Fibroblast of villous mesenchyme (primary cell): ENCODE data around the gene WDFY4. TPM values are rescaled to one million over a fixed set of nuclear protein-coding genes. Genes with fewer than 3 reads are reported as not detected.

Experiments
- DNase-seq: peaks from one replicate; pipeline ENCODE4 v3.0.0-alpha.2; 2010; ENCODE audit warnings: low read depth
- H3K4me3 ChIP-seq: 2 replicates; pipeline ENCODE4 v1.5.1; 2011; ENCODE audit warnings: low read depth, mild to moderate bottlenecking, low read length
- total RNA-seq: library from RNA; depleted of rRNA; stranded (reverse); fragments of >200 nt; gene quantifications from 2 replicates; pipeline ENCODE4 v1.2.3, GENCODE V29; 2012
- TF ChIP-seq, protein P1 (sequence below): IDR thresholded peaks from 2 replicates; pipeline ENCODE4 v1.5.1; 2012; ENCODE audit warnings: low read depth, mild to moderate bottlenecking, low read length; ENCODE audit not compliant: insufficient read depth

Gene WDFY4
- total RNA-seq, 1 donor, result not detected

DNA sequence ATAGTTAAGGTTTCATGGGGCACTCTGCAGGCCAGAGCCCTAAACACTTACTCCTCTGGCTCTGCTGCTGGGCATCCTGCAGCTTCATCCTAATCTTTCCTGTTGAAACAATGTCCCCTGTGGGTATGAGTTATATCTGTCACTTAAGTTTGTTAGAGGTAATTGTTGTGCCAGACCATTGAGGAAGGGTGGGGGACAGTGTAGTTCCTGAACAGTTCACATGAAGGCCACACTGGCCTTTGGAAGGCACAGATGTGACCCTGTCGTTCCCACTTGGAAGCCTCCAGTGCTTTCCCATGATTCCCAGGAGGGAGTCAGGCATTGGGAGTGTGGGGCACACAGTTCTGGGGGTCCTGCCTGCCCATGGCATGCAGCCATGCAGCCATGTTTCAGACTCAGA lies 65.3 kb downstream of the WDFY4 start:
- DNase-seq, result no peak
- TF ChIP-seq, protein P1, sequence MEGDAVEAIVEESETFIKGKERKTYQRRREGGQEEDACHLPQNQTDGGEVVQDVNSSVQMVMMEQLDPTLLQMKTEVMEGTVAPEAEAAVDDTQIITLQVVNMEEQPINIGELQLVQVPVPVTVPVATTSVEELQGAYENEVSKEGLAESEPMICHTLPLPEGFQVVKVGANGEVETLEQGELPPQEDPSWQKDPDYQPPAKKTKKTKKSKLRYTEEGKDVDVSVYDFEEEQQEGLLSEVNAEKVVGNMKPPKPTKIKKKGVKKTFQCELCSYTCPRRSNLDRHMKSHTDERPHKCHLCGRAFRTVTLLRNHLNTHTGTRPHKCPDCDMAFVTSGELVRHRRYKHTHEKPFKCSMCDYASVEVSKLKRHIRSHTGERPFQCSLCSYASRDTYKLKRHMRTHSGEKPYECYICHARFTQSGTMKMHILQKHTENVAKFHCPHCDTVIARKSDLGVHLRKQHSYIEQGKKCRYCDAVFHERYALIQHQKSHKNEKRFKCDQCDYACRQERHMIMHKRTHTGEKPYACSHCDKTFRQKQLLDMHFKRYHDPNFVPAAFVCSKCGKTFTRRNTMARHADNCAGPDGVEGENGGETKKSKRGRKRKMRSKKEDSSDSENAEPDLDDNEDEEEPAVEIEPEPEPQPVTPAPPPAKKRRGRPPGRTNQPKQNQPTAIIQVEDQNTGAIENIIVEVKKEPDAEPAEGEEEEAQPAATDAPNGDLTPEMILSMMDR, result no peak

DNA sequence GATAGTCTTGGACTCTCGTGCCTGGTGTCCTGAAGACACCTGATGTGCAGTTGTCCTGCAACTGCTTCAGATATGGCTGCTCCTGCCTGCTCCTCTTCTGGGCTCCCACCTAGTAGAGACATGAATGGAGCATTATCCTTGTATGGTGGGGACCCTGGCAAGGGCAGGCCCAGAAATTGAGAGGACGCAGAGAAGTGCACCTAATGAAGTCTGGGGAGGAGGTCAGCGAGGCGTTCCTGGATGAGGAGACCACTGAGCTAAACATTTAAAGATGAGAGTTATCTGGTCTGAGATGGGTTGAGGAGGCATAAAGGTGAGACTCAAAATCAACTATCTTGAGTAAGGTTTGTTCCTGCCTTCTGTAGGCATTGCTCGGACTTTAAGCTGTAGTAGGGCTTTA lies 66.3 kb downstream of the WDFY4 start:
- no peak for DNase-seq
- TF ChIP-seq, protein P1, result no peak
- H3K4me3 ChIP-seq, result no peak overlapping the region

More for the DNA sequence above, 65.3 kb downstream of the WDFY4 start:
- H3K4me3 ChIP-seq, result no peak overlapping the region

GRCh38 chr10:48751730-48752129 lies 67.1 kb downstream of the WDFY4 start:
- TF ChIP-seq, protein P1, result no peak

DNA sequence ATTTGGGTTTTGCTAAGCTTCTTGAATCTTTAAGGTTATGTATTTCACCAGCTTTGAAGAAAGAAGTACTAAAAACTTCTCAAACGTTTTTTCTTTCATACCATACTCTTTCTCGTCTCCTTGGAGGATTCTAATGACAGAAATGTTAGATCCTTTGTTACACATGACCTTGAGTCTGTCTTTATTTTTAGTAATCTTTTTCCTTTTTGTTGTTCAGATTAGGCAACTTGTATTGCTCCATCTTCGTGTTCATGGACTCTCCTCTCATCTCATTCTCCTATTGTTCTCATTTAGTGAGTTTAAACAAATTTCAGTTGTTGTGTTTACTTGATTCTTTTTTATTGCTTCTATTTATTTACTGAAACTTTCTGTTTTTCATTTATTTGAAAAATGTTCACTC lies 73.7 kb downstream of the WDFY4 start:
- TF ChIP-seq, protein P1, result no peak
- no peak for DNase-seq
- no peak overlapping the region for H3K4me3 ChIP-seq

More at GRCh38 chr10:48751730-48752129, 67.1 kb downstream of the WDFY4 start:
- DNase-seq, result no peak
- H3K4me3 ChIP-seq, result no peak overlapping the region

- TF ChIP-seq, protein P1, result no peak
- DNase-seq, result no peak
Observed at GRCh38 chr10:48759113-48759901, 74.6 kb downstream of the WDFY4 start.

DNA sequence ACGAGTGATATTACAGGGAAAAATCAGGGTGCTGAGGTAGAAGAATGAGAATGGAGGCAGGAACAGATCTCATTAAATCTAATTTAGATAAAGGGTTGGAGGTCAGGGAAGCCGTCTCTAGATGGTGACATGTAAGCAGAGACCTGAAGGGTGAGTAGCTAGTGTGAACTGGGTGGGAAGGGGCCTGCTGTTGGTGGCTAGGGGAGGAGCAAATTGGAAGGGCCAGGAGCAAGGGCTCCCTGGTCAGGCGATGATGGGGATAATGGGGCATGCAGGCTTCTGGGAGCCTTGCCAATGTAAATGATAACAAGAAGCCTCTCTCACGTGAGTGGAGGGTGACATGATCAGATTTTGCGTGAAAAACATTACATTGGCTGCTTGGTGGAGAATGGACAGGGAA lies 76.3 kb downstream of the WDFY4 start:
- TF ChIP-seq, protein P1, result no peak
- peak; percentile 1 for DNase-seq
- no peak overlapping the region for H3K4me3 ChIP-seq

More at GRCh38 chr10:48759113-48759901, 74.6 kb downstream of the WDFY4 start:
- H3K4me3 ChIP-seq, result no peak overlapping the region
